HCT116 (cell line): ENCODE measurements around the gene CCRL2. TPM values are rescaled to one million over a fixed set of nuclear protein-coding genes. Genes with fewer than 3 reads are reported as not detected.
"Not testable (repeated sequence)": the region's sequence is repeated elsewhere in the genome, so short reads cannot be mapped to it uniquely, and the experiment has no call there.

Source experiments
- ATAC-seq: fragments of 200-7000 bp; cut with Tn5 transposase; 2 replicates; pipeline ENCODE4 v1.9.1; 2020; ENCODE audit warnings: mild to moderate bottlenecking, moderate library complexity
- BruUV-seq: library from RNA; stranded (reverse); fragments of 400-500 nt; replicated peaks from 2 replicates; lab custom pipeline; 2021; lab: Mats Ljungman, UMichigan
- CTCF ChIA-PET: fragments of 300-600 bp; sonication (Branson Sonifier 250); formaldehyde crosslinking; loops from one replicate; lab custom pipeline; 2021; ENCODE audit warnings: antibody characterized with exemption; lab: Charles Lee
- POLR2A ChIA-PET: fragments of 300-600, 350-600 bp; sonication (Branson Sonifier 250); formaldehyde crosslinking; loops from one replicate; lab custom pipeline; 2021; ENCODE audit warnings: antibody characterized with exemption; lab: Charles Lee
- RAD21 ChIA-PET, 2 experiments: fragments of 300-600 bp; sonication (Branson Sonifier 250); formaldehyde crosslinking; loops; one replicate each; lab custom pipeline; 2023; ENCODE audit warnings: low total read pairs in 2 of 2; ENCODE audit not compliant: uncharacterized antibody in 2 of 2, unreplicated experiment in 2 of 2, low non-redundant PET in 1 of 2; lab: Charles Lee
- DNase-seq: peaks from one replicate; pipeline ENCODE4 v3.0.0-alpha.2; 2010; ENCODE audit warnings: low read depth, low spot score
- H2AFZ ChIP-seq: fragments of 200-600 bp; shearing (Covaris generic), sonication (generic); 2 replicates; pipeline ENCODE4 v1.6.1; 2017; ENCODE audit warnings: low read depth, mixed run types, mixed read lengths, antibody characterized with exemption, low read length; ENCODE audit not compliant: poor library complexity, severe bottlenecking
- H3K27ac ChIP-seq: 2 replicates; pipeline ENCODE4 v1.5.1; 2012; ENCODE audit warnings: low read depth, low read length
- H3K27me3 ChIP-seq: fragments of 200-600 bp; sonication (generic); 2 replicates; pipeline ENCODE4 v1.6.1; 2016; ENCODE audit warnings: mixed run types, low read length, mixed read lengths; ENCODE audit not compliant: insufficient read depth
- H3K36me3 ChIP-seq, 2 experiments: fragments of 200-500 bp in 1 of 2; fragments of 200-600 bp in 1 of 2; sonication (Bioruptor generic) in 1 of 2; sonication (generic) in 1 of 2; 2 replicates each; pipeline versions ENCODE4 v1.5.1 to v1.6.1; 2014 to 2016; ENCODE audit warnings: low read length in 2 of 2, inconsistent platforms in 1 of 2, mixed read lengths in 1 of 2, mixed run types in 1 of 2; ENCODE audit not compliant: insufficient read depth in 2 of 2, control insufficient read depth in 1 of 2
- H3K4me1 ChIP-seq, 2 experiments: fragments of 200-600 bp in 1 of 2; sonication (generic) in 1 of 2; 2 replicates each; pipeline versions ENCODE4 v1.5.1 to v1.6.1; 2012 to 2017; ENCODE audit warnings: low read length in 2 of 2, inconsistent platforms in 1 of 2, mild to moderate bottlenecking in 1 of 2, mixed read lengths in 1 of 2, mixed run types in 1 of 2, moderate library complexity in 1 of 2; ENCODE audit not compliant: insufficient read depth in 2 of 2, control insufficient read depth in 1 of 2
- H3K4me2 ChIP-seq: fragments of 200-600 bp; sonication (generic); 2 replicates; pipeline ENCODE4 v1.6.1; 2017; ENCODE audit warnings: mixed run types, low read length, mixed read lengths
- H3K4me3 ChIP-seq, 2 experiments: fragments of 200-600 bp in 1 of 2; sonication (generic) in 1 of 2; replicated peaks in 1 of 2; 2 replicates each; pipeline ENCODE4 v1.5.1; 2011 to 2016; ENCODE audit warnings: low read length in 2 of 2, control low read depth in 1 of 2, low read depth in 1 of 2, mild to moderate bottlenecking in 1 of 2, mixed read lengths in 1 of 2, mixed run types in 1 of 2
- H3K79me2 ChIP-seq: fragments of 200-600 bp; sonication (generic); 2 replicates; pipeline ENCODE4 v1.6.1; 2017; ENCODE audit warnings: mild to moderate bottlenecking, mixed run types, low read length, moderate library complexity, mixed read lengths; ENCODE audit not compliant: insufficient read depth
- H3K9ac ChIP-seq: fragments of 200-600 bp; sonication (generic); 2 replicates; pipeline ENCODE4 v1.6.1; 2016; ENCODE audit warnings: low read length, mixed read lengths
- H3K9me2 ChIP-seq: fragments of 200-600 bp; sonication (generic), shearing (Covaris generic); 2 replicates; pipeline ENCODE4 v1.6.1; 2017; ENCODE audit warnings: mixed run types, mild to moderate bottlenecking, moderate library complexity; ENCODE audit not compliant: insufficient read depth
- H3K9me3 ChIP-seq, 2 experiments: fragments of 200-500 bp in 1 of 2; fragments of 200-600 bp in 1 of 2; sonication (Bioruptor generic) in 1 of 2; sonication (generic) in 1 of 2; 2 replicates each; pipeline ENCODE4 v1.6.1; 2014 to 2017; ENCODE audit warnings: low read length in 2 of 2, mixed read lengths in 2 of 2, inconsistent platforms in 1 of 2, low read depth in 1 of 2, mild to moderate bottlenecking in 1 of 2, mixed run types in 1 of 2, moderate library complexity in 1 of 2; ENCODE audit not compliant: control insufficient read depth in 1 of 2, insufficient read depth in 1 of 2
- H4K20me1 ChIP-seq: fragments of 200-600 bp; sonication (generic), shearing (Covaris generic); 2 replicates; pipeline ENCODE4 v1.6.1; 2017; ENCODE audit warnings: mixed run types, mild to moderate bottlenecking, moderate library complexity; ENCODE audit not compliant: insufficient read depth
- CEBPB ChIP-seq: IDR thresholded peaks from 2 replicates; pipeline ENCODE4 v1.6.1; 2012; ENCODE audit warnings: low read depth
- CTCF ChIP-seq, 3 experiments: fragments of 200-600 bp in 1 of 3; sonication (generic) in 1 of 3; IDR thresholded peaks in 2 of 3; conservative IDR thresholded peaks in 1 of 3; 2 replicates each; pipeline ENCODE4 v1.5.1; 2012 to 2017; ENCODE audit warnings: low read depth in 2 of 3, low read length in 2 of 3, antibody characterized with exemption in 1 of 3, borderline replicate concordance in 1 of 3, control low read depth in 1 of 3, mild to moderate bottlenecking in 1 of 3, mixed read lengths in 1 of 3, mixed run types in 1 of 3, moderate library complexity in 1 of 3; ENCODE audit not compliant: insufficient read depth in 1 of 3
- EZH2phosphoT487 ChIP-seq: fragments of 200-600 bp; IDR thresholded peaks from 2 replicates; pipeline ENCODE4 v1.6.1; 2018; ENCODE audit warnings: antibody characterized with exemption, borderline replicate concordance
- JUND ChIP-seq: IDR thresholded peaks from 2 replicates; pipeline ENCODE4 v1.6.1; 2012
- SIN3A ChIP-seq: IDR thresholded peaks from 2 replicates; pipeline ENCODE4 v1.6.1; 2012; ENCODE audit warnings: low read depth
- TCF7L2 ChIP-seq: IDR thresholded peaks from 2 replicates; pipeline ENCODE4 v1.7.0; 2011; ENCODE audit warnings: borderline replicate concordance, inconsistent platforms; ENCODE audit not compliant: insufficient read depth, insufficient read length; ENCODE audit errors: extremely low read depth
- intact Hi-C: fragments of 100-400 bp; cut with micrococcal nuclease; formaldehyde crosslinking; loops from 2 replicates; pipeline ENCODE4 v1.10.0; 2022
- total RNA-seq: library from RNA; stranded (reverse); gene quantifications from one replicate; pipeline ENCODE4 v1.2.1, GENCODE V29; 2021; ENCODE audit not compliant: unreplicated experiment

The CCRL2 gene
- total RNA-seq, 1 experiment from 2014 or later: not detected

- H2AFZ ChIP-seq: no peak overlapping the region
- H3K4me2 ChIP-seq: no peak overlapping the region
- no peak overlapping the region for H3K27ac ChIP-seq
These were observed 22.6 kb downstream of the CCRL2 start for GRCh38 chr3:46429671-46430070.

GRCh38 chr3:46430879-46431278 lies 23.8 kb downstream of the CCRL2 start:
- BruUV-seq, H3K4me2 ChIP-seq, H3K9me3 ChIP-seq, H4K20me1 ChIP-seq, H3K79me2 ChIP-seq, H3K9me2 ChIP-seq, H3K4me3 ChIP-seq, H2AFZ ChIP-seq, H3K27me3 ChIP-seq, CTCF ChIA-PET, H3K9ac ChIP-seq, H3K4me1 ChIP-seq, RAD21 ChIA-PET, H3K36me3 ChIP-seq, DNase-seq, intact Hi-C loops, POLR2A ChIA-PET, ATAC-seq, H3K27ac ChIP-seq: not testable (repeated sequence)

More at GRCh38 chr3:46429671-46430070, 22.6 kb downstream of the CCRL2 start:
- H3K4me1 ChIP-seq: no peaks in the 10 kb centered on the region
- peaks cover 0 to 5% of the 10 kb centered on the region in 2 experiments; a peak in 1 of 4 replicates for H3K9me3 ChIP-seq
- no peaks in the 10 kb centered on the region for H3K36me3 ChIP-seq
- no peaks in the 10 kb centered on the region for H3K27me3 ChIP-seq
- POLR2A ChIA-PET: no interaction called here
- no peaks in the 10 kb centered on the region for H4K20me1 ChIP-seq
- DNase-seq: no peak
- no peak for TF ChIP-seq CTCF (IDR thresholded peaks at IDR 0.05 in 2 of 3, conservative IDR thresholded peaks at IDR 0.05 in 1 of 3; ENCODE audit: borderline replicate concordance in 1 of 3, insufficient read depth in 1 of 3, low read depth in 2 of 3, low read length in 2 of 3)
- no peak for TF ChIP-seq CEBPB
- TF ChIP-seq TCF7L2: no peak
- TF ChIP-seq JUND: no peak
- no peak for TF ChIP-seq EZH2phosphoT487
- TF ChIP-seq SIN3A: no peak
- intact Hi-C loops: no loop called here
- BruUV-seq: no TSS peak
- no peaks in the 10 kb centered on the region for H3K9me2 ChIP-seq
- H3K4me3 ChIP-seq: no peak overlapping the region
- no peak for ATAC-seq
- H3K79me2 ChIP-seq: no peaks in the 10 kb centered on the region
- RAD21 ChIA-PET: no interaction called here
- CTCF ChIA-PET: interaction anchor here (1.2 kb wide), 1 partner anchor 20 kb away, joined by 6 read pairs; no protein-coding TSS in a partner anchor
- H3K9ac ChIP-seq: no peak overlapping the region

- H3K27me3 ChIP-seq, intact Hi-C loops, CTCF ChIA-PET, BruUV-seq, ATAC-seq, H3K9me2 ChIP-seq, DNase-seq, H3K36me3 ChIP-seq, H3K4me1 ChIP-seq, RAD21 ChIA-PET, H3K79me2 ChIP-seq, H3K27ac ChIP-seq, H2AFZ ChIP-seq, H4K20me1 ChIP-seq, H3K4me3 ChIP-seq, H3K9me3 ChIP-seq, H3K4me2 ChIP-seq, H3K9ac ChIP-seq, POLR2A ChIA-PET: not testable (repeated sequence)
These were observed 24.8 kb downstream of the CCRL2 start for GRCh38 chr3:46431905-46432304.
